HG02885 (cell line): ENCODE data around the gene TSPAN9.

ENCODE experiments used
- ATAC-seq: cut with Tn5 transposase; IDR thresholded peaks from one replicate; pipeline ENCODE4 v1.9.1; 2021; ENCODE audit warnings: mild to moderate bottlenecking; ENCODE audit not compliant: unreplicated experiment, poor library complexity

The TSPAN9 gene, protein sequence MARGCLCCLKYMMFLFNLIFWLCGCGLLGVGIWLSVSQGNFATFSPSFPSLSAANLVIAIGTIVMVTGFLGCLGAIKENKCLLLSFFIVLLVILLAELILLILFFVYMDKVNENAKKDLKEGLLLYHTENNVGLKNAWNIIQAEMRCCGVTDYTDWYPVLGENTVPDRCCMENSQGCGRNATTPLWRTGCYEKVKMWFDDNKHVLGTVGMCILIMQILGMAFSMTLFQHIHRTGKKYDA

DNA sequence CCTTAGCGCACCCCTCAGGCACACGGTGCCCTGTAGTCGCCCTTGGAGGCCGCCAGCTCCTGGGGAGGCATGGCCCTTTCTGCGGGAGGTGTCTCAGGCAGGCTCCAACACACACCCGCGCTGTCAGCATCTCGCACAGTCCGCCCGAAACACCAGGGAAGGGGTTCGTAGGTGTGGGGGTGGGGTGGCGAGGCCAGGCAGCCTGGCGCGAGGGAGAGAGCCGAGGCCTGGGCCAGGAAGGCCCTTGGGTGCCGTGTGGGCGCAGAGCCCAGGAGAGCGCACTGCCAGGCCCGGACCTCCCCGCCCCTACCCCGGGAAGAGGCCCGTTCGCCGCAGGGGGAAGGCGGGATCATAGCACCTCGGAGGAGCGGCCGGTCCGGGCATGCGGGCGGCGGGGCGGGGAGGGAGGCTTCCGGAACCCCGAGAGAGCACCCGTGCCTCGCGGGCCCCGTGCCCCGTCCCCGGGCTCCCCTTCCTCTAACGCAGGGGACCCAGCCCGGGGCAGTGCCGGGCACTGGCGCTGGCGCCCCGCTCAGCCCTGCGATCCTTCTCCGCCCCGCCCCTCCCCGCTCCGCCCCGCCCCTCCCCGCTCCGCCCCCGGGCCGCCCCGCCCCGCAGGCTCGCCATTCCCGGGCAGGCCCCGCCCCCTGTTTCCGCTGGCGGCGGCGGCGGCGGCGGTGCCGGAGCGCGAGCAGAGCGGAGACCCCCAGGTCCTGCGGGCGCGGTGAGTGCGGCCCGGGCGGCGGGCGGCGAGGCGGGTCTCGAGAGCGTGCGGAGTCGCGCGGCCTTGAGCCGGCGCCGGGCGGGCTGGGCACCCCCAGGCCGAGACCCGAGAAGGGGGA is at the start of gene TSPAN9:
Gene TSPAN9 (plus strand): TSS at position 650 of the 842 bp plus-strand sequence. CDS start 123,815 bp downstream, outside the sequence.
- ATAC-seq: peak; percentile 73

DNA sequence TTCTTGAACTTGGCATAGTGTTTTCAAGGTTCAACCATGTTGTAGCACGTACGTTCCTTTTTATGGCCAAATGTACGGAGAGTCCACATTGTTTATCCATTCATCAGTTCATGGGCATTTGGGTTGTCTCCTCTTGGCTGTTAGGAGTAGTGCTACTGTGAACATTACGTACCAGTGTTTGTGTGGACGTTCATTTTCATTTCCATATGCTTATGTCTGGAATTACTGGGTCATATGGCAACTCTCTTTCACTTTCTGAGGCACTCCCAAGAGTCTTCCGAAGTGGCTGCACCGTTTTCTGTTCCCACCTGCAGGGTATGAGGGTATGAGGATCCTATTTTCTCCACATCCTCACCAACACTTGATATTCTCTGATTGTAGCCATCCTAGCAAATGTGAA is 49.1 kb upstream of the TSPAN9 start:
- ATAC-seq: no peak

DNA sequence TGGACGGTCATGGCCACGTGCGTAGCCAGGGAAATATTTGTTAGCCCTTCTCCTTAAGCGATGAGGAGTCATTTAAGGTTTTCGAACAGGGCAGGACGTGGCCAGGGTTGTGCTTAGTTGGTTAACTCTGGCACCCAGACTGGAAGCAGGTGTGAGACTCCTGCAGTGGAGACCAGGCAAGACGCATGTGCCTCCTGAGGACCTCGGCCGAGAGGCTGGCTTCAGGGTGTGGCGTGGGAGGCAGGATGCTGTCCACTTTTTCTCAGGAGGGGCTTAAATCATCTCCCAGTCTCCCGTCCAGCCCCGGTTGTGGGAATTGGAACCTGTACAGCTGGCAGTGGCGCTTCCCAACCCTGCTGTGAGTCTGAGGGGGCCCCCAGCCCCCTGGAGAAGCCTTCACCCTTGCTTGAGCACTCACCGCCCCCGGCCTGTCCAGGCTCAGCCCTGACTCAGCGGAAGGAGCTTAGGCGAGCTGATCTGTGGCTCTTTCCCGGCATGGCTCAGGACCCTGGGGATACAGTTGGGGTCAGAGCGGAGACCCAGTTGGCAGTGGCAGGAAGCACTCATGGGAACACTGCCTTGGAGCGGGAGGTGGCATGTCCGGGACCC is 46.3 kb upstream of the TSPAN9 start:
- ATAC-seq: no peak

DNA sequence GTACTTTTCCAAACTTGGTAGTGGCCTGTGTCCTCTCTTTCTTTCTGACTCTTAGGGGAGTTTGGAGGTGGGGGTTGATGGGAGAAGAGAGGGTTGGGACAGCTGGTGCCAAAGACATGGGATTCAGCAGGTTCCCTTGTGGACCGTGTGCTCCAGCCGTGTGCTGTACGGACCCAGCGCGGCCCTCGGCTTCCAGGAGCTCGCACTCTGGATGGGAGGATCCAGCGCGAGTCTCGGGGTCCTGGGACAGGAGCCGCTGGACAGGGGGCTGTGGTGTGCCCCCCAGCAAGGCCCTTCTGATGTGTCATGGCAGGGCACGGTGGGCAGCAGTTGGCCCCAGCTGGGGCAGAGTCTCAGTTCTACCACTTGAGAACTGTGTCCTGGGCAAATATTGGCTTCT is 45.0 kb upstream of the TSPAN9 start:
- ATAC-seq: no peak

DNA sequence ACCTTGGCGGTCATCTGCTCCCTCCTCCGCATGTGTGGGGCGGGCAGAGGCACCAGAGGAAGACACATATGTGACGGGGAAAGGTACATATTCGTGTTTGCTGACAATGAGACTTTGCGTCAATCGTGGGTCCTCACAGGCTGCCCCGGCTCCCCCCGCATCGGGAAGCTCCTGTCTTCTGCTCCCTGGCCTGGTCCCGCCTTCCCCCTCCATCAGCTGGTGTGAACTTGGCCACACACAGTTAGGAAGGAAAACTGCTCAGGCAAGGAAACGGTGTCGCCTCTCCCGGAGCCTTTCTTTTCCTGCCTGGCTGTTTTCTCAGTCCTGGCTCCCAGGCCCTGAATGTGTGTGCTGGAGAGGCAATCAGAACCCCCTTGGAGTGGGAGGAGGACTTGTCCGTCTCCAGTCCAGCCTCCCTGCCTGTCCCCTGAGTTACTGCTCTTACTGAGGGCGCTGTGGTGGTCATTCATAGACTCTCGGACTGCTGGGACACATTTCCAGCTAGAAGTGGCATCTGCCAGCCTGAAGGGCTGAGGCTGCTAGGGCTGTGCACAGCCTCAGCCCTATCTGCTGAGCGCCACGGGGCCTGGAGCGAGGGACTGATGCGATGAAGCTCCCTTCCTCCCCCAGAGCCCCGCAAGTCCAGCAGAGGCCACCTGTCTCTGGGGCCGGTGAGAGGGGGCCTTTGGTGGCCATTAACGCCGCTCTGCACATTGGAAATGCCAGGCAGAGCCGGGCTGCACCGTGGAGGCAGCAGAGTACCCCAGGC is 44.2 kb upstream of the TSPAN9 start:
- ATAC-seq: no peak

DNA sequence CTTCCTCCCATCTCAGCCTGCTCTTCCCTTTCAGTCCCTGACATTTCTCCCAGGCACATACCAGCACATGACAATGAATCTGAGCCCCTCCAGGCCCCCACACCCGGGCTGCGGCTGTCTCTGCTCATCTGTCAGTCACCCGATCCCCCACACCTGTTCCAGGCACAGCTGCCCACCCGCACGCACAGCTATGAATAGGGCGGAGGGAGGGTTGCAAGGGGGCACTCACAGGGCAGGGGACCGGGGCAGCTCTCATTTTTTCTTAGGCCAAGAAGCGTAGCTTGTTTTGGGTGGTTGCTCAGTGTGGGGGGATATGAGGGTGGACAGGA is 43.7 kb upstream of the TSPAN9 start:
- ATAC-seq: no peak

DNA sequence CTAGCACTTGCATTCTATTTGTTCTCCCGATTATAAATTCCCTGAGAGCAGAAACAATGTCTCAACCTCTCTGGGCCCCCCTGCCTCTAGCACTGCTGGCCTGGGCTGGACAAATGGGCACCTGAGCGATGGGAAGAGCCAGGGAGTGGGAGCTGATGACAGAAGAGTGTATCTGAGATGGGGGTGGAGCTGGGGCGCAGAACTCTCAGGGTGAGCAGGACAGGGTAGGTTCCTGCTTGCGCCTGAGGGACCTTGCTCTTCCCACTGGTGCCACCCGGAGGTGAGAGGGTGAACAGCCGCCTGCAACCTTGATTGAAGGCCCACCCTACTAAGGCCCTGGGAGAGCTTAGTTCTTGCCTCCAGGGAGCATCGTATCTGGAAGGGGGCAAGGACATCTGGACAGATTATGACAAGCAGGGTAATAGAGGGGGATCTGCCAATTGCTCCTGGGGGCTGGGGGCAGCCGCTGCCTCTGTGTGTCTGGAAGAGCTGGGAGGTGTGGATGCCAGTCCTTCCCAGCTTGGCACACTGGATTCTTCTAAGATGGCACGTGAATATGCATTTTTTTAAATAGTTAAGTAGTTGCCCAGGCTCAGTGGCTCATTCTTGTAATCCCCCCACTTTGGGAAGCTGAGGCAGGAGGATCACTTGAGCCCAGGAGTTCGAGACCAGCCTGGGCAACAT is 43.0 kb upstream of the TSPAN9 start:
- ATAC-seq: peak; percentile 63

DNA sequence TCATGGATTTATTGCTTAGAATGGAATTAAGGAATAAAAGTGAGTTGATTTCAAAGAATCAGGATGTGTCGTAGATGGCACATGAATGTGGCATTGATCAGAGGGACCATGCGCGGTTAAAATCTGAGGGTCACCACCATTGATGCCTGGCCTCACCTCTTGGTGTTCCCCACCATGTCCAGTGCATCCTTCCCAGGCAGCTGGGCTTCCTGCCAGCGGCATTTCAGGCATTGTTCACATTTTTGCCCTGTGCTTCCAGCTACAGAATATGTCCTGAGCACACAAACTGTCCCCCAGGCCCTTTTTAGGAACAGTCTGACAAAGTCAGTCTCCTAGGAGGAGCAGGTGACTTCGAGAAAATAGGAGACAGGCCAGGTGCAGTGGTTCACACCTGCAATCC is 42.0 kb upstream of the TSPAN9 start:
- no peak for ATAC-seq

DNA sequence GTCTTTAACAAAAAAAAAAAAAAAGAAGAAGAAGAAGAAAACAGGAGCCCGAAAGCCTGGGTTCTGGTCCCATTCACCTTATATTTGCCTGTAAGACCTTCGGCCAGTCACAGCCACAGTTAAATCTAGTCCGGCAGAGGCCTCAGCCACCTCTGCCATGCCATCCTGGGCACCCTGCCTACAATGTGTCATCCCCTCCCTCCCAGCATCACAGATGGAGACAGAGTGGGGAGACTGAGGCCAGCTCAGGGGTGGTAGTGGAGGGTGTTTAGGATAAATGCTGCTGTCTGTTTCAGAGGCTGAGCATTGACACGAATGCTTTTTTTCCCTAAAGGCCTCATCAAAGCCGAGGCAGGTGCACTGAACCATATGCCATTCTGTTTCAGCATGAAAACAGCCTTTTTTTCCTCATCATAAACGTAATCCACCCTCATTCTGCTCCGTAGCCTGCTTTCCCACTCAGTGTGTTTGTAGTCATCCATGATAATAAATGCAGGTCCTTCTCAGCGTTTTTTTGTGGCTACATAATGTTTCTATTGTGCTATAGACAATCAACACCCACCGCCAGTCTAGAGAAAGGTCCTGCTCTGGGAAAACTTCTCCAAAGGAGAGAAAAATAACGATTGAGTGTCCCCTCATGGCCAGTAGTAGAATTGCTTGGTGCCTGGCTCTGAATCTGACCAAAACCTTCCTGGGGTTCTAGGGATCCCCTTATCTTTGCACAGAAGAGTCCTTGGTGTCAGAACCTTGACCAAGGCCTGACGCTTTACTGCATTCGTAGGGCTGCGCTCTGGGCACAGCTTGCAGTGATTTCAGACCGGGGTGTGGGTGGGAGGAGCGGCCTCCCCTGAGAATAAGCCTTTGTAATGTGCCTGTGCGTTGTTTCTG is 41.1 kb upstream of the TSPAN9 start:
- no peak for ATAC-seq

DNA sequence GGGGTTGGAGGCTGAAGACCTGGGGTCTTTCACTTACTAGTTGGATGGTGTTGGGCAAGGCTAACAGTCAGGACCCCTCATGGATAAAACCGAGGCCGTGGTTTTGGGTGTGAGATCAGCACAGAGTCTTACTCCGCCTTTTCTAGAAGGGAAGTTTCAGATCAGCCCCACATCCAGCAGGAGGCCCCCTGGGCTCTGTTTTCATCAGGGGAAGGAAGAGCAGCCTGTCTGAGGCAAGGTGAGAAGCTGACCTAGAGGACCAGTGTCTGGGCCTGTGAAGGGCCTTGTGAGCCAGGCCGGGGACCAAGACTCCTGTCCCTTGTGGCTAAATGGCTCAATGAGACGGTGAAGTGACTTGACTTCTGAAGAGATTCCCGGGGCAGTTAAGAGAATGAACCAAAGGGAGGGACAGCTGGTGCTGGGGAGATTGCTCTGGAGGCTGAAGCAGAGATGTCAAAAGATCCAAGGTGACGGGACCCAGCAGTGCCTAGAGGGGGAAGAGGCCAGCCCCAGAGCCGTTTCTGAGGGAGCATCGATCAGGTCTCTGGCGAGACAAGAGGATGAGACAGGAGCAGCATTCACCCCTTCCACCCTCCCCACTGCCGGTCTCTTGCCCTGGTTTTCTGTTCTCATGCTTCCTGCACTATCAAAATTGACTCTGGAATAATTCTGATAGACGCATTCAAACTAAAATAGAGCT is 40.1 kb upstream of the TSPAN9 start:
- no peak for ATAC-seq

DNA sequence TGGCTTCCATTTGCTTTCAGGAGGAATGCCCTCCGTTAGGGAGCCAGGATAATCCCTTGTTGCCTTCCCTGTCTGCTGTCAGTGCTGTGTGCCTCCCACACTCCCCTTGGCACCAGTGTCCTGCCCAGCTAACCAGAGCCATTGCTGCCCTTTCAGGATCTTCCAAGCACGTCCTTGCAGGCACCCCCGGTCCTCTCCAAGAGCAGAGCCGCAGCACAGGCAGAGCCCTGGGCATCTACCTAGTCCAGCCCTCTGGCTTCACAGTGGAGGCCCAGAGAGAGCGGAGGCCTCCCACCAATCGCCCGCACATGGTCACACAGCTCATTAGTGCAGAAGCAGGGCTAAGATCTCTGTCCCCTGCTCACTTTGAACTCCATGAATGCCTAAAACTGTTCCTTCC is 39.0 kb upstream of the TSPAN9 start:
- ATAC-seq: no peak

DNA sequence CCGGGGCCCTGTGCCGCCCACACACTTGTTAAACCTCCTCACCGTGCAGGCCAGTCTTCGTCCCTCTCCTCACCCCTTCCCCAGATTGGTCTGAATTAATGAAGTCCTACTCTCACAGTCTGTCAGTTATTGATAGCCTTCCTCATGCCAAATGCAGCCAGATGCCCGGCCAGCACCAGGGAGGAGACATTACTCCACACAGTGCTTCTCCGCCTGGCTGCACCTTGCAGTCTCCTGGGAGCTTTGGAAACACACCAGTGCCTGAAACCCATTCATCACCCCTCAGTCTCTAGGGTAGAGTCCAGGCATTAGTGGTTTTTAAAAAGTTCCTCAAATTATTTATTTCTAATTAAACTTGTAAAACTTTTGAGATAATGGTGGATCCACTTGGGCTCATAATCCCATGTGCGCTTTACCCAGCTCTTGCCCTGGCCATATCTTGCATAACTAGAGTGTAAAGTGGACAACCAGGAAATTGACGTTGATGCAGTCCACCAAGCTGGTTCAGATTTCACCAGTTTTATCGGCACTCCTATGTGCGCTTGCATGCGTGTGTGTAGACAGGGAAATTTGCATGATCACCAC is 38.2 kb upstream of the TSPAN9 start:
- ATAC-seq: no peak

DNA sequence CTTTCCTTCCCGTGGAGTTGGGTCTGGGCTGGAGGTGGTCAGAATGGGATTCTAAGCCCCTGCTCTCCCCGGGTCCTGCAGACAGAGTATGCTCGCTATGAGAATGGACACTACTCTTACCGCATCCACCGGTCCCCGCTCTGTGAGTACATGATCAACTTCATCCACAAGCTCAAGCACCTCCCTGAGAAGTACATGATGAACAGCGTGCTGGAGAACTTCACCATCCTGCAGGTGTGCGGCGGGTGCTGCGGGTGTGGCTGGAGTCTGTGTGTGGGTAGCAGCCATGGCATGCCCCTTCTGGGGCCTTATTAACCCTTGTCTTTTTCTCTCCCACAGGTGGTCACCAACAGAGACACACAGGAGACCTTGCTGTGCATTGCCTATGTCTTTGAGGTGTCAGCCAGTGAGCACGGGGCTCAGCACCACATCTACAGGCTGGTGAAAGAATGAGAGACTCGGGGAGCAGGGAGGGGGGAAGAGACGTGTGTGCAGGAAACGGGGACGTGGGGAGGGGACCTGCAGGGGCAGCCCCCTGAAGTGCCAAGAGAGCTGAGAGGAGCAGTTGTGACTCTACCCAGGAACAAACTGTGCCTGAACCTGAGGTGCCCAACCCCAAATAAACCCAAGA is 37.0 kb upstream of the TSPAN9 start:
- ATAC-seq: no peak

DNA sequence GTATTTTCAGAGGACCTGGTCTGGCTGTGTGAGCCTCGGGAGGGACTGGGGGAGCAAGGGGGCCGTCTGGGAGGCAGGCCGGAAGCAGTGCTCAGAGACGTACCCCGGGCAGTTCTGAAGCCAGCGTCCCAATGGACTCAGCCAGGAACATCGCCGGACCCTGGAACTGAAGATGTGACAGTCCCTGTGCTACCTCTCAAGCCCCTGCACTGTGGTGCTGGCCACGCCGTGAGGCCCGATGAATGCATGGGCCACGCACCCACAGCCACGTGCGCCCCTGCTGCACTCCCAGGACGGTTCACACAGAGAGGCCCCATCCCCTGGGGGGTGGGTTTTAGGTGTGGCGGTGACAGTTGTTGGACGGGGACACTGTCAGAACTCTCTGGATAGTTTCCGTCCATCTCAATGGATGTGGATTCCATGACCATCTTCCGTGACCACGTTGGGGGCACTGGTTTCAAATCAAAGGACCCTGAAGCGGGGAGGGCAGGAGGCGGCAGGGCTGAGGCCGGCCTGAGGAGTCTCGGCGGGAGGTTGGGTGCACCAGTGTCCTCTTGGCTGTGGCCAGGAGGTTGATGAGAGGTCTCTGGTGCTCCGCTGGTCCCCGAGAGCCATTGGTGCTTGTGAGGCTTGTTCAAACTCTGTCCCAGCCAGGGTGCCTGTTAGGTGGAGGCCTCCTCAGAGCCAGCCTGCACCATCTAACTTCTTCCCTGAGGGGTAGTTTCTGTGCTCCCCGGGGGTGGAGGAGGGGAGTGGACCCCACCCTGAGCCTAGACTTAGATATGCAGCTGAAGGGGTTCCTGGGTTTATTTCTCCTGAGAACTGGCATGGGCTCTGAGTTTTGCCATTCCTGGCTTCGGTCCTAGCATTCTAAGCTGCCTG is 36.3 kb upstream of the TSPAN9 start:
- no peak for ATAC-seq

DNA sequence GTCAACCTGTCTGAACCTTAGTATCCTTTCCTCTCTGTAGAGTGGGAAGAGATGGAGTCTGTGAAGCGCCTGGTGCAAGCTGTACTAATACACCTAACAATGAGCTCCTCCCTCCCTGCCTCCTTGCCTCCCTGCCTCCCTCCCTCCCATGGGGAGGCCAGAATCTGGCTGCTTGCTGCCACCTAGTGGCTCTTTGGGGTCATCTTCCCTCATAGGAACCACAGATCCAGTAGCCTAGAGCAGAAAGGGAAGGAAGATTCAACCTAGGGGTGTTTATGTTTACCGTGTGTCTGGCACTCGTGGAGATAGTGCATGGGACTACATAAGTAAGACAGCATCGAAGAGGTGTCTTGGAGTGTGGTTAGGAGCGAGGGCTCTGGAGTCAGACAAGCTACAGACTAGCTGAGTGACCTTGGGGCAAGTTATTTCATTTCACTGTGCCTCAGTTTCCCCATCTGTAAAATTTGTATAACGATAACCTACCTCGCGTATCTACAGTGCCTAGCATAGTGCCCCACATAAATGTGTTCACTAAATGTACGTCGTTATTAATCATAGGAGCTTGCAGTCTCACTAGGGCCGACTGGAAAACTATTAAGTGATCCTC is 35.5 kb upstream of the TSPAN9 start:
- ATAC-seq: no peak

DNA sequence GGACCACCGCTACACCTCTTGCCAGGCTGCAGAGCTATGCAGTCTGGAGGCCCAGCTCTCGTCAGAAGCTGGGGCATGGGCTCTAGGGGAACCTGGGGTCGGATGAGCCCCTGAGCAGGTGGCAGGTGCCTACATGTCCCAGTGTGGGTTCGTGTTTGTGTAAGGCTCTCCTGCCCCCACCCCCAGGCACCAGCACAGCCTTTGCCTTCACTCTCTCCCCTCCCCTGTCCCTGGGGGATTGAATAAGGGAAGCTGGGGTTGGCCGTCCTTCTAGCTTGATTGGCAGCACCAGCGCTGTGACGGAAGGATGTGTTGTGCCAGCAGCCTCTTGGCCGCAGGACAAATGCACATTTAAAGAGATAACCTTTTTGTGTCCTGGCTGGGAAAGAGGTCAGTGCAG is 34.8 kb upstream of the TSPAN9 start:
- ATAC-seq: no peak

DNA sequence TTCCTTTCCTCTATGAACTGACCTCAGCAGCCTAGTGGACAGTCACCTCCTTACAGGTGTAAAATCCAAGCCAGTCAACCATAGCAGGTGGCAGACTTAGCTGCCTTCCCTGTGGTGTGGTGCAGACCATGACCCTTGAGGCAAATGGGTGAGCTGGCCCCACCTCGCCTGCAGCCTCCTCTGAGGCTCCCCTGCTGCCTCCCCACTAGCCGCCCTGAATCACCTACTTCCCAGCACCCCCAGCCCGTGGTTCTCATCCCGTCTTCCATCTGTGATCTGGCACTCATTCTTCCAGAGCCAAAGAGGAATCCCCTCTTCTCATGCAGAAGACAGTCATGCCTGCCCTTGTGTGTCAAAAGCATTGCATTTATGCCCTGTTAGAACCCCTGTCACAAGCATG is 34.4 kb upstream of the TSPAN9 start:
- ATAC-seq: no peak
